ENCODE data around the gene NECTIN1. TPM values are rescaled to one million over a fixed set of nuclear protein-coding genes. Genes with fewer than 3 reads are reported as not detected.

The NECTIN1 gene
- total RNA-seq, 1 experiment from 2014 or later, result 23.8 TPM

DNA sequence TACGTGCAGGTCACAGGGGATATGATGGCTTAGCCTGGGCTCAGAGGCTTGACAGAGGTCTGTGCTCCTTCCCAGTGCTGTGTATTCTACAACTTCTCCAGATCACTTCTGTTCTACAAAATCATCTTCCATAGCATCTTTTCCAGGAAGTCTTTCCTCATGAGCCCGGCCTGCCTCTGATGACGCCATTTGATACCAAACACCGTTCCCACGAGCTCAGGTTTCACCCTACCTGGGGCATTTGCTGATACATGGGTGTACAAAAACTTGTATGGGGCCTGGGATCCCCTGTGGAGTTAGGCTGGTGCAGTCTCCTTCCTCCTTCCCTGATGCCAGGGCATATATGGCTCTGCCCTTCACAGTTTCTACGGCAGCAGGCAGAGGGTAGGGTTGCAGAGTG lies 78.7 kb downstream of the NECTIN1 start:
- Histone ChIP-seq H3K4me3 (replicated peaks in 1 of 2; ENCODE audit: low read depth in 1 of 2, low read length in 2 of 2) (no peak overlapping the region), H3K36me3 (ENCODE audit: control insufficient read depth in 1 of 2, insufficient read depth in 2 of 2, low read length in 2 of 2) (no peaks in the 10 kb centered on the region), H3K4me1 (ENCODE audit: control insufficient read depth in 1 of 2, insufficient read depth in 2 of 2, low read length in 2 of 2) (peaks cover 0 to 14% of the 10 kb centered on the region in 2 experiments; a peak in 1 of 4 replicates), H3K4me2 (ENCODE audit: low read length) (no peak overlapping the region), H2AFZ (ENCODE audit: low read depth, low read length, poor library complexity, severe bottlenecking) (no peak overlapping the region), H3K9me2 (ENCODE audit: insufficient read depth) (no peaks in the 10 kb centered on the region), H3K9me3 (ENCODE audit: control insufficient read depth in 1 of 2, insufficient read depth in 1 of 2, low read depth in 1 of 2, low read length in 2 of 2) (no peaks in the 10 kb centered on the region), H4K20me1 (ENCODE audit: insufficient read depth) (no peaks in the 10 kb centered on the region), H3K9ac (ENCODE audit: low read length) (no peak overlapping the region), H3K27me3 (ENCODE audit: insufficient read depth, low read length) (no peaks in the 10 kb centered on the region), H3K79me2 (ENCODE audit: insufficient read depth, low read length) (no peaks in the 10 kb centered on the region), H3K27ac (ENCODE audit: low read depth, low read length) (no peak overlapping the region)
- ChIA-PET CTCF (interaction anchor here (1.8 kb wide), 1 partner anchor 9 kb away, joined by 5 read pairs; no protein-coding TSS in a partner anchor), POLR2A (no interaction called here), RAD21 (ENCODE audit: low non-redundant PET in 1 of 2, low total read pairs in 2 of 2, uncharacterized antibody in 2 of 2, unreplicated experiment in 2 of 2) (no interaction called here)
- DNase-seq (ENCODE audit: low read depth, low spot score) (no peak), ATAC-seq (no peak)
- BruUV-seq (replicated peaks), result no TSS peak
- intact Hi-C loops (cut with micrococcal nuclease), result no loop called here
- TF ChIP-seq EZH2 (IDR thresholded peaks at IDR 0.05), result no peak
- no peak for TF ChIP-seq SRF (IDR thresholded peaks at IDR 0.05; ENCODE audit: low read depth)
- TF ChIP-seq POLR2AphosphoS5 (IDR thresholded peaks at IDR 0.05; ENCODE audit: low read depth, low read length), result no peak
- no peak for TF ChIP-seq TCF7L2 (IDR thresholded peaks at IDR 0.05; ENCODE audit: borderline replicate concordance, extremely low read depth, insufficient read depth, insufficient read length)
- no peak for TF ChIP-seq EGR1 (IDR thresholded peaks at IDR 0.05; ENCODE audit: low read depth)
- no peak for TF ChIP-seq EZH2phosphoT487 (IDR thresholded peaks at IDR 0.05; ENCODE audit: borderline replicate concordance)
- no peak for TF ChIP-seq FOSL1 (IDR thresholded peaks at IDR 0.05; ENCODE audit: low read depth)
- TF ChIP-seq SIN3A (IDR thresholded peaks at IDR 0.05; ENCODE audit: low read depth), result no peak
- TF ChIP-seq, protein P1, sequence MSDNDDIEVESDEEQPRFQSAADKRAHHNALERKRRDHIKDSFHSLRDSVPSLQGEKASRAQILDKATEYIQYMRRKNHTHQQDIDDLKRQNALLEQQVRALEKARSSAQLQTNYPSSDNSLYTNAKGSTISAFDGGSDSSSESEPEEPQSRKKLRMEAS (IDR thresholded peaks at IDR 0.05), result no peak
- TF ChIP-seq YY1 (IDR thresholded peaks at IDR 0.05; ENCODE audit: extremely low read depth, insufficient replicate concordance, low read depth, low read length), result no peak
- TF ChIP-seq, protein P2, sequence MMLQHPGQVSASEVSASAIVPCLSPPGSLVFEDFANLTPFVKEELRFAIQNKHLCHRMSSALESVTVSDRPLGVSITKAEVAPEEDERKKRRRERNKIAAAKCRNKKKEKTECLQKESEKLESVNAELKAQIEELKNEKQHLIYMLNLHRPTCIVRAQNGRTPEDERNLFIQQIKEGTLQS (IDR thresholded peaks at IDR 0.05), result no peak
- TF ChIP-seq, protein P3, sequence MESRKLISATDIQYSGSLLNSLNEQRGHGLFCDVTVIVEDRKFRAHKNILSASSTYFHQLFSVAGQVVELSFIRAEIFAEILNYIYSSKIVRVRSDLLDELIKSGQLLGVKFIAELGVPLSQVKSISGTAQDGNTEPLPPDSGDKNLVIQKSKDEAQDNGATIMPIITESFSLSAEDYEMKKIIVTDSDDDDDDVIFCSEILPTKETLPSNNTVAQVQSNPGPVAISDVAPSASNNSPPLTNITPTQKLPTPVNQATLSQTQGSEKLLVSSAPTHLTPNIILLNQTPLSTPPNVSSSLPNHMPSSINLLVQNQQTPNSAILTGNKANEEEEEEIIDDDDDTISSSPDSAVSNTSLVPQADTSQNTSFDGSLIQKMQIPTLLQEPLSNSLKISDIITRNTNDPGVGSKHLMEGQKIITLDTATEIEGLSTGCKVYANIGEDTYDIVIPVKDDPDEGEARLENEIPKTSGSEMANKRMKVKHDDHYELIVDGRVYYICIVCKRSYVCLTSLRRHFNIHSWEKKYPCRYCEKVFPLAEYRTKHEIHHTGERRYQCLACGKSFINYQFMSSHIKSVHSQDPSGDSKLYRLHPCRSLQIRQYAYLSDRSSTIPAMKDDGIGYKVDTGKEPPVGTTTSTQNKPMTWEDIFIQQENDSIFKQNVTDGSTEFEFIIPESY (IDR thresholded peaks at IDR 0.05; ENCODE audit: extremely low read depth, insufficient replicate concordance, low read length), result no peak
- TF ChIP-seq, protein P4, sequence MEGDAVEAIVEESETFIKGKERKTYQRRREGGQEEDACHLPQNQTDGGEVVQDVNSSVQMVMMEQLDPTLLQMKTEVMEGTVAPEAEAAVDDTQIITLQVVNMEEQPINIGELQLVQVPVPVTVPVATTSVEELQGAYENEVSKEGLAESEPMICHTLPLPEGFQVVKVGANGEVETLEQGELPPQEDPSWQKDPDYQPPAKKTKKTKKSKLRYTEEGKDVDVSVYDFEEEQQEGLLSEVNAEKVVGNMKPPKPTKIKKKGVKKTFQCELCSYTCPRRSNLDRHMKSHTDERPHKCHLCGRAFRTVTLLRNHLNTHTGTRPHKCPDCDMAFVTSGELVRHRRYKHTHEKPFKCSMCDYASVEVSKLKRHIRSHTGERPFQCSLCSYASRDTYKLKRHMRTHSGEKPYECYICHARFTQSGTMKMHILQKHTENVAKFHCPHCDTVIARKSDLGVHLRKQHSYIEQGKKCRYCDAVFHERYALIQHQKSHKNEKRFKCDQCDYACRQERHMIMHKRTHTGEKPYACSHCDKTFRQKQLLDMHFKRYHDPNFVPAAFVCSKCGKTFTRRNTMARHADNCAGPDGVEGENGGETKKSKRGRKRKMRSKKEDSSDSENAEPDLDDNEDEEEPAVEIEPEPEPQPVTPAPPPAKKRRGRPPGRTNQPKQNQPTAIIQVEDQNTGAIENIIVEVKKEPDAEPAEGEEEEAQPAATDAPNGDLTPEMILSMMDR (IDR thresholded peaks at IDR 0.05 in 2 of 3, conservative IDR thresholded peaks at IDR 0.05 in 1 of 3; ENCODE audit: borderline replicate concordance in 1 of 3, insufficient read depth in 1 of 3, low read depth in 2 of 3, low read length in 2 of 3), result no peak

All from HCT116 (cell line).